GM12878 (cell line): ENCODE data around the gene BCAS3. TPM values are rescaled to one million over a fixed set of nuclear protein-coding genes. Genes with fewer than 3 reads are reported as not detected.

ENCODE experiments used
- ATAC-seq: fragments of 200-7000 bp; cut with Tn5 transposase; 3 replicates; pipeline ENCODE4 v1.9.1; 2020; ENCODE audit warnings: mild to moderate bottlenecking, moderate library complexity
- BruUV-seq: library from RNA; stranded (reverse); fragments of 400-500 nt; replicated peaks from 2 replicates; lab custom pipeline; 2021; lab: Mats Ljungman, UMichigan
- CTCF ChIA-PET: fragments of 300-600 bp; sonication (Branson Sonifier 250); formaldehyde crosslinking; extraction: SDS; loops from one replicate; lab custom pipeline; 2021; ENCODE audit warnings: inconsistent platforms; lab: Yijun Ruan, JAX
- POLR2A ChIA-PET: fragments of 350-600 bp; formaldehyde crosslinking; extraction: SDS; loops from one replicate; lab custom pipeline; 2021; ENCODE audit warnings: inconsistent platforms; lab: Charles Lee
- RAD21 ChIA-PET: fragments of 300-600 bp; sonication (Branson Sonifier 250); formaldehyde crosslinking; loops from one replicate; lab custom pipeline; 2023; ENCODE audit warnings: antibody characterized with exemption; ENCODE audit not compliant: unreplicated experiment; lab: Charles Lee
- SMC1A ChIA-PET: fragments of 300-600 bp; sonication (Branson Sonifier 250); formaldehyde crosslinking; loops from one replicate; lab custom pipeline; 2023; ENCODE audit not compliant: unreplicated experiment, uncharacterized antibody; lab: Charles Lee
- DNase-seq: peaks from one replicate; pipeline ENCODE4 v3.0.0-alpha.2; 2011; ENCODE audit warnings: low read depth, low spot score
- FAIRE-seq: peaks from 3 replicates; lab custom pipeline; 2011; peaks lifted over from hg19 to GRCh38; lab: Jason Lieb, UNC
- H2AFZ ChIP-seq: 2 replicates; pipeline ENCODE4 v1.6.0; 2011; ENCODE audit warnings: low read depth, low read length, control low read depth; ENCODE audit not compliant: control insufficient read depth
- H3K27ac ChIP-seq: 2 replicates; pipeline ENCODE4 v1.5.1; 2011; ENCODE audit warnings: control low read depth; ENCODE audit not compliant: control insufficient read depth, insufficient read depth
- H3K27me3 ChIP-seq, 2 experiments: replicated peaks in 1 of 2; 2 replicates each; pipeline versions ENCODE4 v1.6.0 to v1.6.1; 2011; ENCODE audit warnings: low read length in 1 of 2; ENCODE audit not compliant: control insufficient read depth in 2 of 2, insufficient read depth in 2 of 2
- H3K36me3 ChIP-seq, 2 experiments: 2 replicates each; pipeline ENCODE4 v1.5.1; 2011; ENCODE audit warnings: low read length in 1 of 2; ENCODE audit not compliant: control insufficient read depth in 2 of 2, insufficient read depth in 2 of 2
- H3K4me1 ChIP-seq: 2 replicates; pipeline ENCODE4 v1.6.1; 2011; ENCODE audit warnings: mild to moderate bottlenecking, low read length, moderate library complexity, mixed read lengths; ENCODE audit not compliant: control insufficient read depth, insufficient read depth
- H3K4me2 ChIP-seq: 2 replicates; pipeline ENCODE4 v1.6.0; 2011; ENCODE audit warnings: control low read depth; ENCODE audit not compliant: control insufficient read depth, insufficient read depth
- H3K4me3 ChIP-seq: fragments of 200-600 bp; sonication (generic); 2 replicates; pipeline ENCODE4 v1.5.1; 2016
- H3K79me2 ChIP-seq: 2 replicates; pipeline ENCODE4 v1.6.0; 2011; ENCODE audit warnings: low read length; ENCODE audit not compliant: control insufficient read depth, insufficient read depth
- H3K9ac ChIP-seq: 2 replicates; pipeline ENCODE4 v1.8.0; 2011; ENCODE audit warnings: low read length, control low read depth, mixed read lengths; ENCODE audit not compliant: control insufficient read depth, insufficient read depth
- H3K9me3 ChIP-seq: replicated peaks from 3 replicates; pipeline ENCODE4 v1.5.1; 2011; ENCODE audit warnings: mild to moderate bottlenecking, low read length; ENCODE audit not compliant: control insufficient read depth, insufficient read depth
- H4K20me1 ChIP-seq: 2 replicates; pipeline ENCODE4 v1.6.0; 2011; ENCODE audit not compliant: control insufficient read depth, insufficient read depth
- BCL11A ChIP-seq: IDR thresholded peaks from 2 replicates; pipeline ENCODE4 v1.6.1; 2011; ENCODE audit warnings: low read depth, low read length
- BCLAF1 ChIP-seq: fragments of 450-650 bp; IDR thresholded peaks from 2 replicates; pipeline ENCODE4 v1.6.1; 2017; ENCODE audit warnings: antibody characterized with exemption, mild to moderate bottlenecking, moderate library complexity
- CREB1 ChIP-seq: IDR thresholded peaks from 2 replicates; pipeline ENCODE4 v1.6.1; 2012; ENCODE audit warnings: low read depth, mild to moderate bottlenecking, inconsistent platforms
- EED ChIP-seq: sonication (generic); IDR thresholded peaks from 2 replicates; pipeline ENCODE4 v1.6.1; 2016; ENCODE audit warnings: antibody characterized with exemption, low read depth
- ELK1 ChIP-seq: IDR thresholded peaks from 2 replicates; pipeline ENCODE4 v1.6.1; 2012; ENCODE audit warnings: low read depth, low read length, improper control_type of control experiment
- FOXM1 ChIP-seq: IDR thresholded peaks from 2 replicates; pipeline ENCODE4 v1.6.1; 2012; ENCODE audit warnings: low read depth, mild to moderate bottlenecking, inconsistent platforms, low read length, moderate library complexity
- HCFC1 ChIP-seq: fragments of 150-350 bp; IDR thresholded peaks from 2 replicates; pipeline ENCODE4 v1.6.1; 2014; ENCODE audit warnings: low read length
- JUNB ChIP-seq: IDR thresholded peaks from 2 replicates; pipeline ENCODE4 v1.6.1; 2016; ENCODE audit warnings: antibody characterized with exemption, mild to moderate bottlenecking
- MEF2A ChIP-seq: IDR thresholded peaks from 2 replicates; pipeline ENCODE4 v1.6.1; 2011; ENCODE audit warnings: low read depth, mild to moderate bottlenecking, low read length, moderate library complexity; ENCODE audit not compliant: insufficient read depth
- RAD51 ChIP-seq: fragments of 450-650 bp; IDR thresholded peaks from 2 replicates; pipeline ENCODE4 v1.6.1; 2016; ENCODE audit warnings: moderate library complexity, mild to moderate bottlenecking, inconsistent platforms
- TCF3 ChIP-seq: IDR thresholded peaks from 2 replicates; pipeline ENCODE4 v1.6.1; 2012; ENCODE audit warnings: low read depth, mild to moderate bottlenecking, low read length, borderline replicate concordance; ENCODE audit not compliant: insufficient read depth
- YBX1 ChIP-seq: fragments of 450-650 bp; IDR thresholded peaks from 2 replicates; pipeline ENCODE4 v1.6.1; 2016; ENCODE audit warnings: antibody characterized with exemption
- ZNF217 ChIP-seq: fragments of 450-650 bp; IDR thresholded peaks from 2 replicates; pipeline ENCODE4 v1.6.1; 2017; ENCODE audit warnings: antibody characterized with exemption, mild to moderate bottlenecking
- WGBS: methylation state at CpG from one replicate; pipeline ENCODE4 v1.1.6; 2016; ENCODE audit warnings: low lambda C conversion rate; ENCODE audit not compliant: insufficient replicate concordance, insufficient coverage; ENCODE audit errors: missing lambda C conversion rate; 5-methylcytosine and 5-hydroxymethylcytosine counted together
- in situ Hi-C: fragments of 300-500 bp; cut with MboI; formaldehyde crosslinking; loops from 9 replicates; pipeline ENCODE4 v1.14.3; 2018; ENCODE audit warnings: mixed read lengths
- intact Hi-C: fragments of 100-400 bp; cut with micrococcal nuclease; formaldehyde crosslinking; loops from one replicate; pipeline ENCODE4 v1.14.2; 2022; ENCODE audit not compliant: unreplicated experiment
- polyA plus RNA-seq, 11 experiments: library from polyadenylated mRNA; depleted of rRNA in 4 of 11; unstranded in 6 of 11; stranded (reverse) in 5 of 11; fragments of >200 nt; fragmentation: Nextera tagmentation in 4 of 11; fragmentation: Illumina TruSeq in 1 of 11; extraction: Ambion mirVana in 4 of 11; extraction: Trizol in 1 of 11; gene quantifications; 1 replicate in 1 of 11; 2 replicates in 10 of 11; pipeline versions ENCODE4 v1.2.1 to v1.2.3, GENCODE V29; 2011 to 2016; ENCODE audit warnings: inconsistent platforms in 2 of 11, missing spikeins in 2 of 11, low read depth in 1 of 11
- total RNA-seq, 4 experiments: library from RNA; depleted of rRNA in 3 of 4; stranded (reverse); fragments of >200 nt in 3 of 4; fragmentation: Illumina TruSeq in 1 of 4; extraction: Trizol in 1 of 4; gene quantifications; 2 replicates each; pipeline versions ENCODE4 v1.2.1 to v1.2.3, GENCODE V29; 2013 to 2021

Gene BCAS3
- total and polyA plus RNA-seq, 10 of the 15 experiments (the other 5 are each of a cell fraction or from before 2014, with no cell fraction given): 2.1 to 11.0 (median 6.6) TPM

GRCh38 chr17:60825351-60825750, 147.7 kb downstream of the BCAS3 start:
- Histone ChIP-seq H3K4me3 (no peak overlapping the region), H3K4me2 (no peak overlapping the region), H3K9me3 (no peaks in the 10 kb centered on the region), H3K36me3 (no peaks in the 10 kb centered on the region), H3K4me1 (no peaks in the 10 kb centered on the region), H4K20me1 (no peaks in the 10 kb centered on the region), H3K79me2 (no peaks in the 10 kb centered on the region), H2AFZ (no peak overlapping the region), H3K27ac (no peak overlapping the region), H3K27me3 (no peaks in the 10 kb centered on the region), H3K9ac (no peak overlapping the region)
- POLR2A ChIA-PET: no interaction called here
- FAIRE-seq (no peak), DNase-seq (no peak), ATAC-seq (no peak)
- intact Hi-C loops: no loop called here
- in situ Hi-C loops: no loop called here
- 89% methylated on average over 1 of the region's 1 CpG for WGBS
- CTCF ChIA-PET: no interaction called here
- RAD21 ChIA-PET: no interaction called here
- no peak for TF ChIP-seq EED
- no peak for TF ChIP-seq HCFC1
- no peak for TF ChIP-seq JUNB
- no peak for TF ChIP-seq CREB1
- no peak for TF ChIP-seq YBX1
- TF ChIP-seq ELK1: no peak
- TF ChIP-seq FOXM1: no peak
- no peak for TF ChIP-seq BCL11A
- no peak for TF ChIP-seq BCLAF1
- TF ChIP-seq MEF2A: no peak
- TF ChIP-seq RAD51: no peak
- no peak for TF ChIP-seq TCF3
- no peak for TF ChIP-seq ZNF217
- SMC1A ChIA-PET: no interaction called here
- BruUV-seq: no TSS peak
